H1 (cell line): Measurements from ENCODE around the gene AGER. TPM values are rescaled to one million over a fixed set of nuclear protein-coding genes. Genes with fewer than 3 reads are reported as not detected.

Experiments used
- EP300 ChIP-seq, 2 experiments: IDR thresholded peaks; 1 replicate in 1 of 2; 2 replicates in 1 of 2; pipeline ENCODE4 v1.6.1; 2011 to 2012; ENCODE audit warnings: low read depth in 2 of 2, low read length in 2 of 2, mild to moderate bottlenecking in 2 of 2, borderline replicate concordance in 1 of 2, inconsistent platforms in 1 of 2, moderate library complexity in 1 of 2
- SRF ChIP-seq: IDR thresholded peaks from 2 replicates; pipeline ENCODE4 v1.6.1; 2011; ENCODE audit warnings: mild to moderate bottlenecking, low read depth, low read length, moderate library complexity
- TAF7 ChIP-seq: optimal IDR thresholded peaks from 2 replicates; pipeline ENCODE3; 2011; ENCODE audit warnings: low read depth, mild to moderate bottlenecking, inconsistent platforms, low read length, moderate library complexity, borderline replicate concordance
- polyA plus RNA-seq, 7 experiments: library from polyadenylated mRNA; depleted of rRNA in 3 of 7; stranded (reverse) in 5 of 7; unstranded in 2 of 7; fragments of >200 nt in 5 of 7; fragments of 200-250 nt in 2 of 7; gene quantifications; 1 replicate in 5 of 7; 2 replicates in 1 of 7; 4 replicates in 1 of 7; pipeline versions ENCODE4 v1.2.1 to v1.2.3, GENCODE V29; 2011 to 2013; ENCODE audit warnings: missing spikeins in 2 of 7, mixed read lengths in 2 of 7
- total RNA-seq: library from RNA; stranded (reverse); fragmentation: NEBNext Ultra II Directional; extraction: Animal tissue kit (Norgen Biotek cat#: 25700); gene quantifications from 2 replicates; pipeline ENCODE4 v1.2.1, GENCODE V29; 2021
- TF ChIP-seq, protein P1 (sequence below): IDR thresholded peaks from 2 replicates; pipeline ENCODE4 v1.6.1; 2012; ENCODE audit warnings: low read length, inconsistent platforms

The AGER gene
- total and polyA plus RNA-seq, 2 of the 8 experiments (the other 6 are each of a cell fraction or from before 2014, with no cell fraction given): 3.8 to 10.9 TPM

GRCh38 chr6:32171234-32171633 lies 12.8 kb downstream of the AGER start (continued):
- TF ChIP-seq EP300 (IDR thresholded peaks at IDR 0.05; ENCODE audit: borderline replicate concordance in 1 of 2, low read depth in 2 of 2, low read length in 2 of 2) (no peak), SRF (no peak), TAF7 (no peak)
- TF ChIP-seq, protein P1, sequence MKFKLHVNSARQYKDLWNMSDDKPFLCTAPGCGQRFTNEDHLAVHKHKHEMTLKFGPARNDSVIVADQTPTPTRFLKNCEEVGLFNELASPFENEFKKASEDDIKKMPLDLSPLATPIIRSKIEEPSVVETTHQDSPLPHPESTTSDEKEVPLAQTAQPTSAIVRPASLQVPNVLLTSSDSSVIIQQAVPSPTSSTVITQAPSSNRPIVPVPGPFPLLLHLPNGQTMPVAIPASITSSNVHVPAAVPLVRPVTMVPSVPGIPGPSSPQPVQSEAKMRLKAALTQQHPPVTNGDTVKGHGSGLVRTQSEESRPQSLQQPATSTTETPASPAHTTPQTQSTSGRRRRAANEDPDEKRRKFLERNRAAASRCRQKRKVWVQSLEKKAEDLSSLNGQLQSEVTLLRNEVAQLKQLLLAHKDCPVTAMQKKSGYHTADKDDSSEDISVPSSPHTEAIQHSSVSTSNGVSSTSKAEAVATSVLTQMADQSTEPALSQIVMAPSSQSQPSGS: no peak
